GM21526 (cell line): ENCODE measurements around the gene MYDGF.

Source experiments
- ATAC-seq: cut with Tn5 transposase; IDR thresholded peaks from one replicate; pipeline ENCODE4 v1.9.1; 2021; ENCODE audit warnings: moderate library complexity; ENCODE audit not compliant: unreplicated experiment, low FRiP score

The MYDGF gene

DNA sequence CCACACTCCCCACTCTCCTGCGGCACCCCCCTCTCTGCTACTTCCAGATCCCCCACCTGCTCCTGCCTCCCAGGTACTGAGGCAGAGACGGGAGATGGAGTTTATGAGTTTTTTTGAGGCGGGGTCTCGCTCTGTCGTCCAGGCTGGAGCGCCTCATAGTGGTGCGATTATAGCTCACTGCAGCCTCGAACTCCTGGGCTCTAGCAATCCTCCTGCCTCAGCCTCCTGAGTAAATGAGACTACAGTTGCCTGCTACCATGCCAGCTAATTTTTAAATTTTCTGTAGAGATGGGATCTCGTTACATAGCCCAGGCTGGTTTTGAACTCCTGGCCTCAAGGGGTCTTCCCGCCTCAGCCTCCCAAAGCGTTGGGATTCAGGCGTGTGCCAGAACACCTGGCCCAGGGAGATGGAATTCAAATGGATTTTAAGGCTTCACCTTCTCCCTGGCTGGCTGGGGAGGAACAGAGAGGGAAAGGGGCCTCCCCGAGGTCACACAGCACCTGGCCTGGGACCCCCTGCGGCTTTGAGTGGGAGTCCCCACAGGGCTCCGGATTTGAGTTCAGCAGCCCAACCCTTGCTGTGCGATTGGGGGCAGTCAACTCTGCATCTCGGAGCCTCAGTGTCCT is 50.4 kb downstream of the MYDGF start:
- ATAC-seq = no peak

DNA sequence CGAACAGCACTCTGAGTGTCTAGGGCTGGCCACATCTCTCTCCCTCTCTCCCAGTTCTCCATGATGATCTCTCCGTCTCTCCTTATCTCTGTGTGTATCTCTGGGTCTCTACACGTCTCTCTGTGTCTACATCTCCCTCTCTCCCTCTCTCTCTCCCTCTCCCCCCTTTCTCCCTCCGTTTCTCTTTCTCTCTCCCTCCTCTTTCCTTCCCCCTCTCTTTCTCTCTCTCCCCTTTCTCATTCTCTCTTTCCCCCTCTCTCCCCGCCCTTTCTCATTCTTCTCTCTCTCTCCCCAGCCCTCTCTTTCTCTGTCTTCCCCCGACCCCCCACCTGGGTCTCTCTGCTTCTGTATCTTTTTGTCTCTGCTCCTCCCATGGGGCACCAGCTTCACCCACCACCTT is 52.1 kb downstream of the MYDGF start:
- no peak for ATAC-seq

DNA sequence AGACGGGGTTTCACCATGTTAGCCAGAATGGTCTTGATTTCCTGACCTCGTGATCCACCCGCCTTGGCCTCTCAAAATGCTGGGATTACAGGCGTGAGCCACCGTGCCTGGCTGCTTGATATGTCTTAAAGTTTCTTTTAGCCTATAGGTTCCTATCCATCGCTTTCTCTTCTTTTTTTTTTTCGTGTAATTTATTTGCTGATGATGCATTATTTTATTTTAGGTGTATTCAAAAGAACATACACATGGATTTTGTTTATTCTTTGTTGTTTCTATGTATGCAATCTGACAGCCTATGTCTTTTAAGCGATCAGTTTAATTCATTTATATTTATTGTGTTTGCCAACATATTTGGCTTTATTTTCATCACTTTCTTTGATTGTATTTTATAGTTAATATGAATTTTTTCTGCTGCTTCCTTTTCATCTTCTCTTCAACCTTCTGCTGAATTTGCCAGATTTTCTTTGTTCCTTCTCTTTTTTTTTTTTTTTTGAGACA is 56.8 kb downstream of the MYDGF start:
- no peak for ATAC-seq

DNA sequence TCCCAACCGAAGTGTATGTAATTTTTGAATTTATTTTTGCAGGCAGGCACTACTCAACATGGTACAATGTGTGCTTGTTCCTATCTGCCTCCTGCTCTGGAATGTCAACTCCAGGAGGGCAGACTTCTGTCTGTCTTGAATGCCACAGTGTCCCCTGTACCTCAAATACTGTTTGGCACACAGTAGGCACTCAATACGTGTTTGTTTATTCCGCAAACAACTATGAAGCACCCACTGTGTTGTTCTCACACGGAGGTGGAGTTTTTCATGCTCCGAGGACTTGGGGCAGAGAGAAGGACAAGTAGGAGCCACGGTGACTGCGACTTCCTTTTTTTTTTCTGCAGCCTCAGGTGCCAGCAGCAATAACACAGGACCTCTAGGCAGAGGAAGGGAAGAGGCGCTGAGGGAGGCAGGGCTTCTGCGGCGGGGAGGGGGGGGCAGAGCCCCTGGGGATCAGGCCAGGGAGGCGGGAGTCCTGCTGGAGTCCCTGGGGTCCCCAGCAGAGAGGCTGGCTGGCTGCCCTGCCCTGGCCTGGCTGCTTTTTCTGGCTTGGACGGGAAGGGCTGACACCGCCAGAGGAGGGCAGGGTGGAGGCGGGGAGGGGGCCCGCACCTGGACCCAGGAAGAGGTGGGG is 60.1 kb downstream of the MYDGF start:
- ATAC-seq = no peak
